Hippocampal formation (tissue), 2 donors: ENCODE measurements around the gene GATA2.

ENCODE experiments used
- DNase-seq, 2 donors: peaks; one replicate each; lab custom pipeline; 2025; lab: John Stamatoyannopoulos, UW

The GATA2 gene

GRCh38 chr3:128473180-128473519, 19.9 kb downstream of the GATA2 start:
- no peak for DNase-seq

GRCh38 chr3:128472449-128473179, 20.4 kb downstream of the GATA2 start:
- DNase-seq, result no peak

GRCh38 chr3:128471720-128472119, 21.3 kb downstream of the GATA2 start:
- no peak for DNase-seq

- DNase-seq, result no peak
These were observed 21.9 kb downstream of the GATA2 start for GRCh38 chr3:128471110-128471509.

- no peak for DNase-seq
These were observed 22.7 kb downstream of the GATA2 start for GRCh38 chr3:128470134-128470899.

- no peak for DNase-seq
These were observed 23.4 kb downstream of the GATA2 start for GRCh38 chr3:128469556-128469955.

GRCh38 chr3:128468791-128469527, 24.0 kb downstream of the GATA2 start:
- no peak for DNase-seq

- DNase-seq, result no peak
These were observed 24.7 kb downstream of the GATA2 start for GRCh38 chr3:128468285-128468790.

- DNase-seq, result no peak
These were observed 26.0 kb downstream of the GATA2 start, which contains the start of gene DNAJB8 for GRCh38 chr3:128466840-128467541. Gene DNAJB8, minus strand, starts transcription at chr3:128466890. Its CDS starts 3,645 bp downstream, at chr3:128463245.

- no peak for DNase-seq
These were observed 28.3 kb downstream of the GATA2 start for GRCh38 chr3:128464702-128465101.

GRCh38 chr3:128464188-128464587, 28.8 kb downstream of the GATA2 start:
- no peak for DNase-seq

GRCh38 chr3:128463771-128464170, 29.2 kb downstream of the GATA2 start:
- no peak for DNase-seq

- no peak for DNase-seq
These were observed 29.6 kb downstream of the GATA2 start for GRCh38 chr3:128463354-128463753.

- no peak for DNase-seq
These were observed 30.1 kb downstream of the GATA2 start for GRCh38 chr3:128462931-128463330.

GRCh38 chr3:128462341-128462910, 30.6 kb downstream of the GATA2 start:
- DNase-seq, result no peak

GRCh38 chr3:128461731-128462130, 31.3 kb downstream of the GATA2 start:
- no peak for DNase-seq

GRCh38 chr3:128459461-128459820, 33.6 kb downstream of the GATA2 start:
- no peak for DNase-seq

GRCh38 chr3:128458746-128459460, 34.1 kb downstream of the GATA2 start:
- no peak for DNase-seq

GRCh38 chr3:128457937-128458336, 35.1 kb downstream of the GATA2 start:
- no peak for DNase-seq

- DNase-seq, result no peak
These were observed 36.0 kb downstream of the GATA2 start for GRCh38 chr3:128456776-128457715.
